Parathyroid adenoma (tissue), 2 donors: ENCODE results near the gene DDX24.

ENCODE experiments used
- H2AFZ ChIP-seq: fragments of 300-600 bp; sonication (generic); one replicate; pipeline ENCODE4 v1.7.0; 2017; ENCODE audit warnings: antibody characterized with exemption, mild to moderate bottlenecking
- H3K27ac ChIP-seq: fragments of 300-600 bp; sonication (generic); one replicate; pipeline ENCODE4 v1.7.0; 2017
- H3K27me3 ChIP-seq: fragments of 300-600 bp; sonication (generic); one replicate; pipeline ENCODE4 v1.7.0; 2017; ENCODE audit warnings: low read length; ENCODE audit not compliant: control insufficient read depth, insufficient read depth
- H3K36me3 ChIP-seq: fragments of 300-600 bp; sonication (generic); one replicate; pipeline ENCODE4 v1.7.0; 2017; ENCODE audit warnings: low read length; ENCODE audit not compliant: control insufficient read depth, insufficient read depth
- H3K4me1 ChIP-seq: fragments of 300-600 bp; sonication (generic); one replicate; pipeline ENCODE4 v1.7.0; 2017; ENCODE audit warnings: control low read depth
- H3K4me2 ChIP-seq: fragments of 300-600 bp; sonication (generic); one replicate; pipeline ENCODE4 v1.7.0; 2017; ENCODE audit warnings: low read length
- H3K4me3 ChIP-seq: fragments of 300-600 bp; sonication (generic); one replicate; pipeline ENCODE4 v1.7.0; 2017; ENCODE audit warnings: low read depth, low read length
- H3K79me2 ChIP-seq: fragments of 300-600 bp; sonication (generic); one replicate; pipeline ENCODE4 v1.7.0; 2017; ENCODE audit warnings: control low read depth
- H3K9ac ChIP-seq: fragments of 300-600 bp; sonication (generic); one replicate; pipeline ENCODE4 v1.7.0; 2017; ENCODE audit warnings: mild to moderate bottlenecking
- H3K9me3 ChIP-seq: fragments of 300-600 bp; sonication (generic); one replicate; pipeline ENCODE4 v1.7.0; 2017; ENCODE audit warnings: low read length; ENCODE audit not compliant: control insufficient read depth
- CTCF ChIP-seq: fragments of 300-600 bp; sonication (generic); IDR thresholded peaks from one replicate; pipeline ENCODE4 v1.7.0; 2017; ENCODE audit warnings: antibody characterized with exemption, mild to moderate bottlenecking
- donor health status: primary hyperparathyroidism.

DDX24 gene

GRCh38 chr14:94056579-94057308 lies 24.3 kb downstream of the DDX24 start:
- no peak for TF ChIP-seq CTCF
- Histone ChIP-seq H3K9me3 (no peaks in the 10 kb centered on the region), H3K9ac (no peak overlapping the region), H3K79me2 (peaks cover 18% of the 10 kb centered on the region), H3K27me3 (no peaks in the 10 kb centered on the region), H3K36me3 (no peaks in the 10 kb centered on the region), H2AFZ (no peak overlapping the region), H3K4me1 (peaks cover 19% of the 10 kb centered on the region), H3K4me2 (no peak overlapping the region), H3K27ac (no peak overlapping the region), H3K4me3 (no peak overlapping the region)

- no peaks in the 10 kb centered on the region for H3K9me3 ChIP-seq
- H3K36me3 ChIP-seq: no peaks in the 10 kb centered on the region
- H3K27ac ChIP-seq: no peak overlapping the region
- H3K27me3 ChIP-seq: no peaks in the 10 kb centered on the region
- H3K9ac ChIP-seq: no peak overlapping the region
- peaks cover 16% of the 10 kb centered on the region for H3K79me2 ChIP-seq
- H3K4me1 ChIP-seq: peaks cover 20% of the 10 kb centered on the region
- H3K4me3 ChIP-seq: no peak overlapping the region
- no peak overlapping the region for H2AFZ ChIP-seq
- no peak for TF ChIP-seq CTCF
- no peak overlapping the region for H3K4me2 ChIP-seq
These were observed 26.1 kb downstream of the DDX24 start for GRCh38 chr14:94054936-94055335.

GRCh38 chr14:94054401-94054800 lies 26.6 kb downstream of the DDX24 start:
- Histone ChIP-seq H3K9ac (no peak overlapping the region), H3K4me2 (no peak overlapping the region), H3K36me3 (no peaks in the 10 kb centered on the region), H3K4me3 (no peak overlapping the region), H3K27ac (no peak overlapping the region), H3K79me2 (peaks cover 11% of the 10 kb centered on the region), H3K4me1 (peaks cover 18% of the 10 kb centered on the region), H2AFZ (no peak overlapping the region), H3K9me3 (no peaks in the 10 kb centered on the region), H3K27me3 (no peaks in the 10 kb centered on the region)
- TF ChIP-seq CTCF: no peak

- peak overlapping the region; percentile 20 for H3K27ac ChIP-seq
- H3K4me1 ChIP-seq: peaks cover 18% of the 10 kb centered on the region
- peaks cover 8% of the 10 kb centered on the region for H3K79me2 ChIP-seq
- H3K27me3 ChIP-seq: no peaks in the 10 kb centered on the region
- no peak overlapping the region for H3K4me3 ChIP-seq
- no peak overlapping the region for H3K9ac ChIP-seq
- no peak overlapping the region for H2AFZ ChIP-seq
- no peaks in the 10 kb centered on the region for H3K9me3 ChIP-seq
- H3K4me2 ChIP-seq: no peak overlapping the region
- no peaks in the 10 kb centered on the region for H3K36me3 ChIP-seq
- TF ChIP-seq CTCF: no peak
These were observed 28.3 kb downstream of the DDX24 start for GRCh38 chr14:94052662-94053061.

- Histone ChIP-seq H3K79me2 (peaks cover 8% of the 10 kb centered on the region), H3K9ac (no peak overlapping the region), H3K4me1 (peaks cover 18% of the 10 kb centered on the region), H2AFZ (no peak overlapping the region), H3K4me2 (peak overlapping the region; percentile 3), H3K27me3 (no peaks in the 10 kb centered on the region), H3K27ac (peak overlapping the region; percentile 20), H3K4me3 (no peak overlapping the region), H3K36me3 (no peaks in the 10 kb centered on the region), H3K9me3 (no peaks in the 10 kb centered on the region)
- TF ChIP-seq CTCF: no peak
These were observed 28.8 kb downstream of the DDX24 start for GRCh38 chr14:94052199-94052598.
